Measurements from ENCODE around the gene AP2A2.

- TF ChIP-seq TAF1 (IDR thresholded peaks at IDR 0.05; ENCODE audit: low read depth) (no peak), YY1 (IDR thresholded peaks at IDR 0.05; ENCODE audit: low read depth) (no peak), EGR1 (IDR thresholded peaks at IDR 0.05) (no peak), EP300 (IDR thresholded peaks at IDR 0.05; ENCODE audit: borderline replicate concordance) (no peak), RAD21 (IDR thresholded peaks at IDR 0.05; ENCODE audit: low read depth) (no peak), ZBTB7A (IDR thresholded peaks at IDR 0.05; ENCODE audit: low read depth) (no peak), FOXM1 (IDR thresholded peaks at IDR 0.05; ENCODE audit: borderline replicate concordance, low read depth) (no peak), REST (IDR thresholded peaks at IDR 0.05; ENCODE audit: low read depth) (no peak), MAX (IDR thresholded peaks at IDR 0.05) (no peak), TCF12 (IDR thresholded peaks at IDR 0.05; ENCODE audit: low read depth) (no peak), CEBPB (IDR thresholded peaks at IDR 0.05) (no peak), CREB1 (IDR thresholded peaks at IDR 0.05; ENCODE audit: low read depth) (no peak), TEAD4 (IDR thresholded peaks at IDR 0.05) (no peak), USF1 (IDR thresholded peaks at IDR 0.05) (no peak)
Measured at GRCh38 chr11:995752-996420, 70.2 kb downstream of the AP2A2 start.
